ENCODE results near the gene COBLL1.

GRCh38 chr2:164847981-164848741, 6.5 kb upstream of the COBLL1 start:
- TF ChIP-seq CTCF (IDR thresholded peaks at IDR 0.05) (no peak), POLR2AphosphoS5 (IDR thresholded peaks at IDR 0.05; ENCODE audit: low read depth, low read length) (no peak), TCF7L2 (IDR thresholded peaks at IDR 0.05; ENCODE audit: low read depth, low read length) (no peak), REST (IDR thresholded peaks at IDR 0.05; ENCODE audit: insufficient read depth in 1 of 2, low read depth in 2 of 2, low read length in 1 of 2) (no peak)

Data from Panc1 (cell line).